ENCODE data around the gene DTHD1.
A peak's percentile ranks its signal among the peaks of the same experiment; 100 is the strongest.

The DTHD1 gene

GRCh38 chr4:36358173-36358572 is 76.8 kb downstream of the DTHD1 start:
- no peak overlapping the region for H3K27ac Mint-ChIP-seq
- peaks cover 14% of the 10 kb centered on the region for H3K27me3 Mint-ChIP-seq
- no peak for DNase-seq
- no peak overlapping the region for H3K4me3 Mint-ChIP-seq
- CTCF ChIA-PET = interaction anchor here (0.9 to 1.4 kb wide), 3 partner anchors 10 to 45 kb away, joined by 3 to 5 read pairs (median 3); no protein-coding TSS in a partner anchor
- no peaks in the 10 kb centered on the region for H3K36me3 Mint-ChIP-seq
- H3K4me1 Mint-ChIP-seq = no peaks in the 10 kb centered on the region
- H3K9me3 Mint-ChIP-seq = no peaks in the 10 kb centered on the region

- no peaks in the 10 kb centered on the region for H3K36me3 Mint-ChIP-seq
- peaks cover 7% of the 10 kb centered on the region for H3K27me3 Mint-ChIP-seq
- no peak for DNase-seq
- H3K4me3 Mint-ChIP-seq = no peak overlapping the region
- H3K9me3 Mint-ChIP-seq = no peaks in the 10 kb centered on the region
- H3K27ac Mint-ChIP-seq = no peak overlapping the region
- H3K4me1 Mint-ChIP-seq = no peaks in the 10 kb centered on the region
- CTCF ChIA-PET = interaction anchor here (1.0 kb wide), 1 partner anchor 38 kb away, joined by 3 read pairs; no protein-coding TSS in a partner anchor
Observed at GRCh38 chr4:36360755-36361154, 79.3 kb downstream of the DTHD1 start.

DNA sequence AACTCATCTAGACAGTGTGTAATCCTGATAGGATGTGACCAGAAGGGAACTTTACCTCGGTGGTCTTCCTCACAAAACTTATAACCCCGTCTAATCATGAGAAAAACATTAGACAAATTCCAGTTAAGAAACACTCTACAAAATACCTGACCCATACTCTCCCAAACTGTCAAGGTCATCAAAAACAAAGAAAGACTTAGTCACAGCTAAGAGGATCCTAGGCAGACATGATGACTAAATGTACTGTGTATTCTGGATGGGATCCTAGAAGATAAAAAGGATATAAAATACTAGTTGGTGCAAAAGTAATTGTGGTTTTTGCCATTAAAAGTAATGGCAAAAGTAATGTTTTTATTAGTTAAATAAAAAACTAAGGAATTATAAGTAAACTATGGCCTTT is 81.6 kb downstream of the DTHD1 start:
- CTCF ChIA-PET = interaction anchor here (1.6 kb wide), 1 partner anchor 36 kb away, joined by 15 read pairs; no protein-coding TSS in a partner anchor
- H3K4me1 Mint-ChIP-seq = no peaks in the 10 kb centered on the region
- no peak for DNase-seq
- H3K36me3 Mint-ChIP-seq = no peaks in the 10 kb centered on the region
- H3K4me3 Mint-ChIP-seq = no peak overlapping the region
- peaks cover 7% of the 10 kb centered on the region for H3K27me3 Mint-ChIP-seq
- H3K9me3 Mint-ChIP-seq = no peaks in the 10 kb centered on the region
- H3K27ac Mint-ChIP-seq = no peak overlapping the region

DNA sequence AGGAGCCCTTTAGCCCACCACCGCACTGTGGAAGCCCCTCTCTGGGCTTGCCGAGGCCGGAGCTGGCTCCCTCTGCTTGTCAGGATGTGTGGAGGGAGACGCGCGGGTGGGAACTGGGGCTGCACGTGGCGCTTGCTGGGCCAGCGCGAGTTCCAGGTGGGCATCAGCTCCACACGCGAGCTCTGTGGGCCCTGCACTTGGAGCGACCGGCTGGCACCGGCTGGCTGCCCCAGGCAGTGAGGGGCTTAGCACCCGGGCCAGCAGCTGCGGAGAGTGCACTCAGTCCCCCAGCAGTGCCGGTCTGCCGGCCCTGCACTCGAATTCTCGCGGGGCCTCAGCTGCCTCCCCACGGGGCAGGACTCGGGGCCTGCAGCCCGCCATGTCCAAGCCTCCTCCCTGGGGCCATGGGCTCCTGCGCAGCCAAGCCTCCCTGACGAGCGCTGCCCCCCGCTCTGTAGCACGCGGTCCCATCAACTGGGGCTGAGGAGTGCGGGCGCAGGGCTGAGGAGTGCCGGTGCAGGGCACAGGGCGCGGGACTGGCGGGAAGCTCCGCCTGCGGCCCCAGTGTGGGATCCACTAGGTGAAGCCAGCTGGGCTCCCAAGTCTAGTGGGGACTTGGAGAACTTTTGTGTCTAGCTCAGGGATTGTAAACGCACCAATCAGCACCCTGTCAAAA is 93.6 kb downstream of the DTHD1 start:
- DNase-seq = no peak
- H3K27me3 Mint-ChIP-seq = peaks cover 11% of the 10 kb centered on the region
- no peak overlapping the region for H3K4me3 Mint-ChIP-seq
- H3K27ac Mint-ChIP-seq = no peak overlapping the region
- no peaks in the 10 kb centered on the region for H3K4me1 Mint-ChIP-seq
- no peaks in the 10 kb centered on the region for H3K36me3 Mint-ChIP-seq
- CTCF ChIA-PET = no interaction called here
- peaks cover 17% of the 10 kb centered on the region for H3K9me3 Mint-ChIP-seq

DNA sequence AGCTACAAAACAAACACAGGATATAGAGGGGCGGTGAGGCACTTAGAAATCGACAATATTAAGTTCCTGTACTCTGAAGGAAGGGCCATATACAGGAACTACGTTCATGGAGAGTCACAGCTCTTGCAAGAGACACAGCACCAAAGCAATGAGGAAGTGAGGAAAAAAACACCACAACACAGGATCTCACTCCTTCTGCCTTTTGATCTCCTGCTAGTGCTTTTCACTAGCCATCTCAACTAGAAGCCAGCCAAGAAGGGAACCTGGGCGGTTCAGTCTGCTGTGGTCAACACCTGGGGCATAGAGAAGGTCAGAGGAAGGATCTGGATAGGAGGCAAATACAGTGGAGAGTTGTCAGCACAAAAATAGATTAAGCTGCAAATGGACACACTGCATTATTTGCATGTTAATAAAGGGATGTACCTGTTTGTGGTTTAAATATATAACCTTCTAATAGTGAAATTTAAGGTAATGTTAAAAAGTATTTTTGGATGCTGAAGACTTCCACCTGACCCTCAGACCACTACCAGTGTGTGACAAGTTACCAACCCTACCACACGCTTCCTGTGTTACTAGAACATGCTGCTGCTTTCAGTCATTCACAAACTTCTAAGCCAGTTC is 104.6 kb downstream of the DTHD1 start:
- Mint-ChIP-seq H3K4me3 (peak overlapping the region; percentile 19), H3K27me3 (peaks cover 4% of the 10 kb centered on the region), H3K4me1 (peaks cover 26% of the 10 kb centered on the region), H3K27ac (peak overlapping the region; percentile 93), H3K36me3 (peaks cover 1% of the 10 kb centered on the region), H3K9me3 (no peaks in the 10 kb centered on the region)
- peak; percentile 60 for DNase-seq
- CTCF ChIA-PET = interaction anchor here (1.0 to 2.9 kb wide), 2 partner anchors 10 to 13 kb away, joined by 3 to 18 read pairs; no protein-coding TSS in a partner anchor

DNA sequence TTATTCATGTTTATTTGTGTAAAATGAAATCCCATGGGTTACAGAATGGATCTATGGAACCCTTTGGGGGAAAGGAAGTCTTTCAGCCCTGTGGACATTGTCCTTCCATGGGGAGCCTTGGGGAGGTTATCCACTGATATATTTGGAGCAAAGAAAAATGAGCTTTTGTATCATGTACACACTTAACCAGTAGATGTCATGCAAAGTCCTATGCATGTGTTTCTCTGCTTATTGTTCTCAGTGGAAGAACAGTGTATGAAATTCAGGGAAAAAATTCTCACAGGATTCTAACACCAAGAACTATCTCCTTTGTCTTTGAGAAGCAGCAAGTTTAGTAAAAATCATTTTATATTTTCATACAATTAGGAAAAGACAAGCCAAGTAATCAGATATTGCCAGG is 105.3 kb downstream of the DTHD1 start:
- no peak overlapping the region for H3K4me3 Mint-ChIP-seq
- H3K27ac Mint-ChIP-seq = peak overlapping the region; percentile 93
- peaks cover 1% of the 10 kb centered on the region for H3K36me3 Mint-ChIP-seq
- CTCF ChIA-PET = interaction anchor here (1.3 to 2.9 kb wide), 2 partner anchors 13 to 52 kb away, joined by 3 to 18 read pairs; no protein-coding TSS in a partner anchor
- H3K27me3 Mint-ChIP-seq = peaks cover 4% of the 10 kb centered on the region
- no peaks in the 10 kb centered on the region for H3K9me3 Mint-ChIP-seq
- H3K4me1 Mint-ChIP-seq = peaks cover 26% of the 10 kb centered on the region
- DNase-seq = no peak

GRCh38 chr4:36388710-36389109 is 107.3 kb downstream of the DTHD1 start:
- CTCF ChIA-PET = interaction anchor here (2.8 kb wide), 1 partner anchor 11 kb away, joined by 7 read pairs; no protein-coding TSS in a partner anchor
- no peak for DNase-seq
- peaks cover 4% of the 10 kb centered on the region for H3K27me3 Mint-ChIP-seq
- peaks cover 26% of the 10 kb centered on the region for H3K4me1 Mint-ChIP-seq
- peaks cover 1% of the 10 kb centered on the region for H3K36me3 Mint-ChIP-seq
- H3K4me3 Mint-ChIP-seq = no peak overlapping the region
- H3K9me3 Mint-ChIP-seq = no peaks in the 10 kb centered on the region
- H3K27ac Mint-ChIP-seq = no peak overlapping the region

DNA sequence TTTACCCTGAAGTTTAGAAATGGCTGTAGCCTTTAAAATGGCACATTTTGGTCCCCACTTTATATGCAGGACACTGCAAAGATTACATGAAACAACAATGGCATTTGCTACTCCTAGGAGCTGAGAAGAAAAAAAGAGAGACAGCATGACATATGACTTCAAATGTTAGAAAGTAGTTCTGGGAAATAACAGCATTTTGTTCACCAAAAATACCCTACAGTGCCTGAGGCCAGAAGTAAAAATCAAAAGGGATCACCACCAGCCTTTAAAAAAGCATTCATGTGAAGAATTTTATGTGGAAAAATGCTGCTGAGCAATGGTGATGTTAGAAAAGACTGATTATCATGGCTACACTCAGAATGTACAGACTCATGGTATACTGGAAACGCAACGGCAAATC is 110.0 kb downstream of the DTHD1 start:
- H3K27ac Mint-ChIP-seq = no peak overlapping the region
- DNase-seq = no peak
- peaks cover 4% of the 10 kb centered on the region for H3K27me3 Mint-ChIP-seq
- H3K4me3 Mint-ChIP-seq = no peak overlapping the region
- no peaks in the 10 kb centered on the region for H3K9me3 Mint-ChIP-seq
- peaks cover 23% of the 10 kb centered on the region for H3K4me1 Mint-ChIP-seq
- no peaks in the 10 kb centered on the region for H3K36me3 Mint-ChIP-seq
- CTCF ChIA-PET = interaction anchor here (1.1 to 2.8 kb wide), 2 partner anchors 8 to 27 kb away, joined by 4 to 7 read pairs; no protein-coding TSS in a partner anchor

DNA sequence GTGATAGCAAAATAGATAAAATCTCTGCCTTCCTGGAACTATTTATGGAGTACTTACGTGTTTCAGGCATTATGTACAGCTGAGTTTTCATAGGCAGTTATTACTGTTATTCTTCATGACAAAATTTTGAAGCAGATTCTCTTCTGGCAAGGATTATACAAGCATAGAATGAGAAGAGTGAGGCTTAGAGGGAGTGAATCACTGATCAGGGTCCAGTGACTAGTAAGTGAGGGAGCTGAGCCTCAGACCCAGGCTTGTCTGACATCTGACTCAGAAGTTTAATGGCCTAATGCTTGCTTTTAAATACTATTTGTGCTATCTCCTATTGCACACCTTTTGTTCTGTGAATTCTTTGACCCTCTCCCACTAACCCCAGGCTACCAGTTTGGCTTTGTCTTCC is 110.6 kb downstream of the DTHD1 start:
- Mint-ChIP-seq H3K4me3 (no peak overlapping the region), H3K9me3 (no peaks in the 10 kb centered on the region), H3K36me3 (no peaks in the 10 kb centered on the region), H3K27ac (no peak overlapping the region), H3K4me1 (peaks cover 18% of the 10 kb centered on the region), H3K27me3 (peaks cover 4% of the 10 kb centered on the region)
- DNase-seq = no peak
- CTCF ChIA-PET = interaction anchor here (1.1 kb wide), 1 partner anchor 28 kb away, joined by 4 read pairs; no protein-coding TSS in a partner anchor

- Mint-ChIP-seq H3K4me3 (no peak overlapping the region), H3K27me3 (peaks cover 4% of the 10 kb centered on the region), H3K4me1 (peaks cover 15% of the 10 kb centered on the region), H3K27ac (no peak overlapping the region), H3K9me3 (no peaks in the 10 kb centered on the region), H3K36me3 (no peaks in the 10 kb centered on the region)
- CTCF ChIA-PET = no interaction called here
- no peak for DNase-seq
Observed at GRCh38 chr4:36392916-36393315, 111.5 kb downstream of the DTHD1 start.

All from activated naive CD4-positive, alpha-beta T cell treated with anti-CD3 and anti-CD28 coated beads, Interleukin-2, amount 10 ng/mL, durations not matched to agents 7 days and 5 days (primary cell).